Endodermal cell (in vitro differentiated cells): Measurements from ENCODE around the gene NKX6-2. TPM values are rescaled to one million over a fixed set of nuclear protein-coding genes. Genes with fewer than 3 reads are reported as not detected.

Experiments
- DNase-seq: peaks from one replicate; pipeline ENCODE4 v3.0.0-alpha.2; 2017
- H3K27ac ChIP-seq: 2 replicates; pipeline ENCODE4 v1.5.1; 2013; ENCODE audit warnings: mild to moderate bottlenecking, low read depth, low read length, moderate library complexity
- H3K27me3 ChIP-seq: 2 replicates; pipeline ENCODE4 v1.6.1; 2013; ENCODE audit warnings: mild to moderate bottlenecking, low read length, moderate library complexity; ENCODE audit not compliant: insufficient read depth, control insufficient read depth, poor library complexity, severe bottlenecking
- H3K36me3 ChIP-seq: 2 replicates; pipeline ENCODE4 v1.7.0; 2013; ENCODE audit warnings: mild to moderate bottlenecking, low read length, moderate library complexity; ENCODE audit not compliant: control insufficient read depth, insufficient read depth
- H3K4me1 ChIP-seq: one replicate; pipeline ENCODE4 v1.7.0; 2013; ENCODE audit warnings: low read length; ENCODE audit not compliant: control insufficient read depth, insufficient read depth
- H3K4me3 ChIP-seq: 2 replicates; pipeline ENCODE4 v1.5.1; 2013; ENCODE audit warnings: mild to moderate bottlenecking, low read length, moderate library complexity
- H3K9ac ChIP-seq: 2 replicates; pipeline ENCODE4 v1.6.1; 2013; ENCODE audit warnings: mild to moderate bottlenecking, low read length, moderate library complexity; ENCODE audit not compliant: poor library complexity, severe bottlenecking; ENCODE audit errors: extremely low read depth
- H3K9me3 ChIP-seq: 2 replicates; pipeline ENCODE4 v1.6.1; 2013; ENCODE audit warnings: mild to moderate bottlenecking, low read length, moderate library complexity; ENCODE audit not compliant: control insufficient read depth
- H3K27ac Mint-ChIP-seq: 2 replicates; pipeline ENCODE4 v1.8.0; 2020; ENCODE audit warnings: mixed read lengths
- H3K27me3 Mint-ChIP-seq: 2 replicates; pipeline ENCODE4 v1.8.0; 2021; ENCODE audit warnings: mild to moderate bottlenecking, mixed read lengths; ENCODE audit not compliant: insufficient read depth
- H3K36me3 Mint-ChIP-seq: 2 replicates; pipeline ENCODE4 v1.8.0; 2020; ENCODE audit warnings: low read depth, mixed read lengths
- H3K4me1 Mint-ChIP-seq: 2 replicates; pipeline ENCODE4 v1.8.0; 2020; ENCODE audit warnings: mixed read lengths
- H3K4me3 Mint-ChIP-seq: 2 replicates; pipeline ENCODE4 v1.8.0; 2020; ENCODE audit warnings: mild to moderate bottlenecking, moderate library complexity, mixed read lengths
- H3K9me3 Mint-ChIP-seq: 2 replicates; pipeline ENCODE4 v1.8.0; 2020; ENCODE audit warnings: mild to moderate bottlenecking, mixed read lengths
- CTCF ChIP-seq: fragments of 200-600 bp; sonication (generic); conservative IDR thresholded peaks from 2 replicates; pipeline ENCODE4 v1.5.0; 2021; ENCODE audit warnings: antibody characterized with exemption, mild to moderate bottlenecking
- WGBS, 2 experiments: methylation state at CpG; one replicate each; pipeline versions ENCODE4 v1.1.5 to v1.1.7; 2013; ENCODE audit warnings: missing lambda C conversion rate in 2 of 2, mixed read lengths in 1 of 2; ENCODE audit not compliant: insufficient coverage in 1 of 2, insufficient read length in 1 of 2; 5-methylcytosine and 5-hydroxymethylcytosine counted together
- total RNA-seq, 2 donors: library from RNA; stranded (reverse); fragmentation: NEBNext Ultra II Directional in 1 of 2; extraction: Animal tissue kit (Norgen Biotek cat#: 25700) in 1 of 2; gene quantifications; 2 replicates in 1 of 2; 3 replicates in 1 of 2; pipeline ENCODE4 v1.2.1, GENCODE V29; 2021

NKX6-2 gene
- total RNA-seq, 2 donors from 2014 or later, result 0.31 TPM; not detected in 1

GRCh38 chr10:132828681-132829080 lies 42.7 kb upstream of the NKX6-2 start:
- H3K27ac Mint-ChIP-seq, result no peak overlapping the region
- H3K4me3 ChIP-seq, result no peak overlapping the region
- H3K9ac ChIP-seq, result no peak overlapping the region
- no peak for DNase-seq
- peaks cover 17% of the 10 kb centered on the region for H3K9me3 ChIP-seq
- no peaks in the 10 kb centered on the region for H3K27me3 Mint-ChIP-seq
- H3K27ac ChIP-seq, result no peak overlapping the region
- 92 to 94% methylated on average over 13 to 20 of the region's 20 CpGs for WGBS, 2 experiments
- peaks cover 19% of the 10 kb centered on the region for H3K9me3 Mint-ChIP-seq
- no peak for TF ChIP-seq CTCF
- H3K36me3 ChIP-seq, result no peaks in the 10 kb centered on the region
- H3K27me3 ChIP-seq, result peaks cover 5% of the 10 kb centered on the region
- H3K36me3 Mint-ChIP-seq, result peaks cover 3% of the 10 kb centered on the region
- no peaks in the 10 kb centered on the region for H3K4me1 ChIP-seq
- H3K4me1 Mint-ChIP-seq, result no peaks in the 10 kb centered on the region
- H3K4me3 Mint-ChIP-seq, result no peak overlapping the region

GRCh38 chr10:132827861-132828539 lies 42.1 kb upstream of the NKX6-2 start:
- no peak overlapping the region for H3K27ac ChIP-seq
- no peaks in the 10 kb centered on the region for H3K36me3 ChIP-seq
- Mint-ChIP-seq H3K4me3 (no peak overlapping the region), H3K9me3 (peaks cover 19% of the 10 kb centered on the region), H3K36me3 (peaks cover 3% of the 10 kb centered on the region), H3K4me1 (no peaks in the 10 kb centered on the region), H3K27me3 (no peaks in the 10 kb centered on the region), H3K27ac (no peak overlapping the region)
- no peak for TF ChIP-seq CTCF
- H3K4me1 ChIP-seq, result no peaks in the 10 kb centered on the region
- H3K9me3 ChIP-seq, result peaks cover 17% of the 10 kb centered on the region
- peaks cover 5% of the 10 kb centered on the region for H3K27me3 ChIP-seq
- H3K4me3 ChIP-seq, result no peak overlapping the region
- no peak overlapping the region for H3K9ac ChIP-seq
- no peak for DNase-seq
- 94 to 95% methylated on average over 23 to 29 of the region's 29 CpGs for WGBS, 2 experiments

GRCh38 chr10:132827423-132827789 lies 41.5 kb upstream of the NKX6-2 start:
- TF ChIP-seq CTCF, result no peak
- H3K27ac ChIP-seq, result no peak overlapping the region
- no peak overlapping the region for H3K27ac Mint-ChIP-seq
- H3K4me3 Mint-ChIP-seq, result no peak overlapping the region
- no peak overlapping the region for H3K4me3 ChIP-seq
- peaks cover 3% of the 10 kb centered on the region for H3K36me3 Mint-ChIP-seq
- H3K4me1 ChIP-seq, result no peaks in the 10 kb centered on the region
- 85 to 94% methylated on average over 12 to 13 of the region's 13 CpGs for WGBS, 2 experiments
- H3K27me3 ChIP-seq, result peaks cover 5% of the 10 kb centered on the region
- H3K36me3 ChIP-seq, result no peaks in the 10 kb centered on the region
- H3K27me3 Mint-ChIP-seq, result no peaks in the 10 kb centered on the region
- no peaks in the 10 kb centered on the region for H3K4me1 Mint-ChIP-seq
- H3K9me3 ChIP-seq, result peaks cover 17% of the 10 kb centered on the region
- no peak for DNase-seq
- H3K9me3 Mint-ChIP-seq, result peaks cover 19% of the 10 kb centered on the region
- no peak overlapping the region for H3K9ac ChIP-seq
